Endothelial cell of umbilical vein (primary cell): ENCODE measurements around the gene CLCN6. TPM values are rescaled to one million over a fixed set of nuclear protein-coding genes. Genes with fewer than 3 reads are reported as not detected.

Experiments
- BruUV-seq: library from RNA; stranded (reverse); fragments of 400-500 nt; replicated peaks from 2 replicates; lab custom pipeline; 2021; lab: Mats Ljungman, UMichigan
- CTCF ChIA-PET: fragments of 300-600, 350-600 bp; sonication (Branson Sonifier 250); formaldehyde crosslinking; loops from one replicate; lab custom pipeline; 2021; ENCODE audit warnings: antibody characterized with exemption, inconsistent platforms; lab: Charles Lee
- POLR2A ChIA-PET: fragments of 300-600, 350-600 bp; sonication (Branson Sonifier 250); formaldehyde crosslinking; loops from one replicate; lab custom pipeline; 2021; ENCODE audit warnings: antibody characterized with exemption, inconsistent platforms; lab: Charles Lee
- DNase-seq: peaks from one replicate; pipeline ENCODE4 v3.0.0-alpha.2; 2011; ENCODE audit warnings: low read depth, low spot score
- FAIRE-seq: peaks from 2 replicates; lab custom pipeline; 2011; peaks lifted over from hg19 to GRCh38; lab: Jason Lieb, UNC
- H2AFZ ChIP-seq: 2 replicates; pipeline ENCODE4 v1.6.0; 2012; ENCODE audit warnings: low read depth, low read length, control low read depth, inconsistent platforms
- H3K27ac ChIP-seq: 2 replicates; pipeline ENCODE4 v1.5.1; 2011; ENCODE audit warnings: low read depth, mild to moderate bottlenecking, control low read depth, low read length, moderate library complexity; ENCODE audit not compliant: insufficient read depth
- H3K27me3 ChIP-seq, 2 experiments: 2 replicates each; pipeline versions ENCODE4 v1.6.0 to v1.6.1; 2011; ENCODE audit warnings: low read length in 2 of 2, mixed read lengths in 1 of 2; ENCODE audit not compliant: control insufficient read depth in 2 of 2, insufficient read depth in 2 of 2
- H3K36me3 ChIP-seq, 2 experiments: 2 replicates in 1 of 2; 3 replicates in 1 of 2; pipeline ENCODE4 v1.5.1; 2011; ENCODE audit warnings: low read length in 2 of 2, mild to moderate bottlenecking in 1 of 2, moderate library complexity in 1 of 2; ENCODE audit not compliant: control insufficient read depth in 2 of 2, insufficient read depth in 2 of 2; ENCODE audit errors: extremely low read depth in 1 of 2
- H3K4me1 ChIP-seq: 3 replicates; pipeline ENCODE4 v1.5.1; 2011; ENCODE audit warnings: mild to moderate bottlenecking, low read length; ENCODE audit not compliant: control insufficient read depth, insufficient read depth; ENCODE audit errors: extremely low read depth
- H3K4me2 ChIP-seq: 2 replicates; pipeline ENCODE4 v1.6.1; 2011; ENCODE audit warnings: low read length, control low read depth, mixed read lengths; ENCODE audit not compliant: insufficient read depth
- H3K4me3 ChIP-seq, 3 experiments: fragments of 200-600 bp in 1 of 3; sonication (generic), shearing (Covaris generic) in 1 of 3; replicated peaks in 1 of 3; 2 replicates each; pipeline ENCODE4 v1.5.1; 2011 to 2016; ENCODE audit warnings: control low read depth in 3 of 3, low read length in 3 of 3, mild to moderate bottlenecking in 2 of 3, inconsistent platforms in 1 of 3, low read depth in 1 of 3, moderate library complexity in 1 of 3; ENCODE audit not compliant: insufficient read depth in 1 of 3
- H3K79me2 ChIP-seq: 2 replicates; pipeline ENCODE4 v1.6.0; 2012; ENCODE audit warnings: low read length, inconsistent platforms; ENCODE audit not compliant: control insufficient read depth, insufficient read depth
- H3K9ac ChIP-seq: replicated peaks from 2 replicates; pipeline ENCODE3; 2011; ENCODE audit warnings: low read length, control low read depth; ENCODE audit not compliant: insufficient read depth; ENCODE audit errors: extremely low read depth
- H3K9me1 ChIP-seq: replicated peaks from 3 replicates; pipeline ENCODE4 v1.6.0; 2011; ENCODE audit warnings: mild to moderate bottlenecking, low read length; ENCODE audit not compliant: control insufficient read depth, insufficient read depth; ENCODE audit errors: extremely low read depth
- H3K9me3 ChIP-seq: replicated peaks from 2 replicates; pipeline ENCODE4 v1.5.1; 2012; ENCODE audit warnings: low read length, inconsistent platforms; ENCODE audit not compliant: control insufficient read depth, insufficient read depth
- H4K20me1 ChIP-seq: replicated peaks from 2 replicates; pipeline ENCODE3; 2011; ENCODE audit warnings: mild to moderate bottlenecking, low read length; ENCODE audit not compliant: control insufficient read depth, insufficient read depth; ENCODE audit errors: extremely low read depth
- EZH2 ChIP-seq: IDR thresholded peaks from 2 replicates; pipeline ENCODE4 v1.6.1; 2012; ENCODE audit warnings: borderline replicate concordance, low read depth, mild to moderate bottlenecking, moderate library complexity, low read length, inconsistent platforms; ENCODE audit not compliant: severe bottlenecking
- FOS ChIP-seq: IDR thresholded peaks from 2 replicates; pipeline ENCODE4 v1.6.1; 2011; ENCODE audit warnings: mild to moderate bottlenecking, low read length, moderate library complexity, borderline replicate concordance; ENCODE audit not compliant: insufficient read depth
- GATA2 ChIP-seq: IDR thresholded peaks from 2 replicates; pipeline ENCODE4 v1.7.0; 2011; ENCODE audit warnings: low read depth, mild to moderate bottlenecking, moderate library complexity, mixed read lengths, low read length; ENCODE audit not compliant: insufficient read length, insufficient read depth
- JUN ChIP-seq: IDR thresholded peaks from 2 replicates; pipeline ENCODE4 v1.6.1; 2011; ENCODE audit warnings: borderline replicate concordance, low read depth; ENCODE audit not compliant: insufficient read length, insufficient read depth
- MYC ChIP-seq: IDR thresholded peaks from one replicate; pipeline ENCODE4 v1.6.1; 2011; ENCODE audit warnings: mild to moderate bottlenecking, low read depth, low read length
- POLR2A ChIP-seq: IDR thresholded peaks from 2 replicates; pipeline ENCODE4 v1.6.1; 2012; ENCODE audit warnings: low read depth, mild to moderate bottlenecking, control low read depth, low read length
- POLR2AphosphoS5 ChIP-seq: IDR thresholded peaks from 2 replicates; pipeline ENCODE4 v1.6.1; 2012; ENCODE audit warnings: low read depth, mild to moderate bottlenecking, control low read depth, low read length, moderate library complexity; ENCODE audit not compliant: insufficient read depth
- dilution Hi-C: fragments of 300-500 bp; cut with MboI; formaldehyde crosslinking; loops from one replicate; pipeline ENCODE4 v1.15.0; 2019; ENCODE audit warnings: low sequenced_read_pairs; ENCODE audit not compliant: extremely low pct_ligation_motif_present
- intact Hi-C: fragments of 100-400 bp; cut with micrococcal nuclease; formaldehyde crosslinking; loops from one replicate; pipeline ENCODE4 v1.10.0; 2022
- polyA plus RNA-seq, 4 experiments: library from polyadenylated mRNA; depleted of rRNA in 3 of 4; stranded (reverse) in 3 of 4; unstranded in 1 of 4; fragments of >200 nt; gene quantifications; 2 replicates each; pipeline versions ENCODE4 v1.2.1 to v1.2.3, GENCODE V29; 2011 to 2012; ENCODE audit warnings: missing spikeins in 1 of 4
- total RNA-seq: library from RNA; stranded (reverse); gene quantifications from 2 replicates; pipeline ENCODE4 v1.2.3, GENCODE V29; 2021
- TF ChIP-seq, protein P1 (sequence below): IDR thresholded peaks from 2 replicates; pipeline ENCODE4 v1.6.1; 2011; ENCODE audit not compliant: insufficient read depth, insufficient read length
- TF ChIP-seq, protein P2 (sequence below), 2 donors: IDR thresholded peaks; 1 replicate in 1 of 2; 2 replicates in 1 of 2; pipeline ENCODE4 v1.5.1; 2011; ENCODE audit warnings: low read length in 2 of 2, mild to moderate bottlenecking in 2 of 2, moderate library complexity in 2 of 2, control low read depth in 1 of 2, inconsistent platforms in 1 of 2, low read depth in 1 of 2; ENCODE audit not compliant: insufficient read depth in 1 of 2; ENCODE audit errors: extremely low read depth in 1 of 2

Gene CLCN6
- total and polyA plus RNA-seq, 2 donors (not counting 3 experiments of a cell fraction or from before 2014, with no cell fraction given), result 20.4 to 41.2 TPM

GRCh38 chr1:11802616-11802972 lies 3.4 kb upstream of the CLCN6 start:
- POLR2A ChIA-PET, result interaction anchor here (1.6 kb wide), 1 partner anchor 106 kb away, joined by 9 read pairs; no protein-coding TSS in a partner anchor
- peak overlapping the region; percentile 9 for H3K27ac ChIP-seq

More at GRCh38 chr1:11802616-11802972, 3.4 kb upstream of the CLCN6 start:
- H3K9ac ChIP-seq, result peak overlapping the region; percentile 9
- no peaks in the 10 kb centered on the region for H3K9me1 ChIP-seq
- no TSS peak for BruUV-seq
- H3K36me3 ChIP-seq, result peaks cover 5 to 11% of the 10 kb centered on the region in 2 experiments
- intact Hi-C loops (loop anchor here (2.0 to 10.0 kb wide), 2 partner anchors 66 to 528 kb away; partner anchors contain the start of genes AGTRAP and UBIAD1), dilution Hi-C loops (no loop called here)
- no peak for TF ChIP-seq GATA2
- no peak for TF ChIP-seq POLR2A
- TF ChIP-seq POLR2AphosphoS5, result no peak
- no peak for TF ChIP-seq FOS
- no peak for TF ChIP-seq JUN
- TF ChIP-seq, protein P1, sequence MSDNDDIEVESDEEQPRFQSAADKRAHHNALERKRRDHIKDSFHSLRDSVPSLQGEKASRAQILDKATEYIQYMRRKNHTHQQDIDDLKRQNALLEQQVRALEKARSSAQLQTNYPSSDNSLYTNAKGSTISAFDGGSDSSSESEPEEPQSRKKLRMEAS, result no peak
- TF ChIP-seq MYC, result no peak
- no peak for TF ChIP-seq EZH2
- TF ChIP-seq, protein P2, sequence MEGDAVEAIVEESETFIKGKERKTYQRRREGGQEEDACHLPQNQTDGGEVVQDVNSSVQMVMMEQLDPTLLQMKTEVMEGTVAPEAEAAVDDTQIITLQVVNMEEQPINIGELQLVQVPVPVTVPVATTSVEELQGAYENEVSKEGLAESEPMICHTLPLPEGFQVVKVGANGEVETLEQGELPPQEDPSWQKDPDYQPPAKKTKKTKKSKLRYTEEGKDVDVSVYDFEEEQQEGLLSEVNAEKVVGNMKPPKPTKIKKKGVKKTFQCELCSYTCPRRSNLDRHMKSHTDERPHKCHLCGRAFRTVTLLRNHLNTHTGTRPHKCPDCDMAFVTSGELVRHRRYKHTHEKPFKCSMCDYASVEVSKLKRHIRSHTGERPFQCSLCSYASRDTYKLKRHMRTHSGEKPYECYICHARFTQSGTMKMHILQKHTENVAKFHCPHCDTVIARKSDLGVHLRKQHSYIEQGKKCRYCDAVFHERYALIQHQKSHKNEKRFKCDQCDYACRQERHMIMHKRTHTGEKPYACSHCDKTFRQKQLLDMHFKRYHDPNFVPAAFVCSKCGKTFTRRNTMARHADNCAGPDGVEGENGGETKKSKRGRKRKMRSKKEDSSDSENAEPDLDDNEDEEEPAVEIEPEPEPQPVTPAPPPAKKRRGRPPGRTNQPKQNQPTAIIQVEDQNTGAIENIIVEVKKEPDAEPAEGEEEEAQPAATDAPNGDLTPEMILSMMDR (IDR thresholded peaks at IDR 0.05; ENCODE audit: extremely low read depth in 1 of 2, insufficient read depth in 1 of 2, low read depth in 1 of 2, low read length in 2 of 2), result no peak
- FAIRE-seq (peak; percentile 79), DNase-seq (peak; percentile 38)
- H2AFZ ChIP-seq, result peak overlapping the region; percentile 53
- H3K4me1 ChIP-seq, result peaks cover 56% of the 10 kb centered on the region
- CTCF ChIA-PET, result interaction anchor here (1.0 to 3.1 kb wide), 5 partner anchors 14 to 139 kb away, joined by 3 to 20 read pairs (median 7); partner anchors contain the start of gene FBXO6
- no peaks in the 10 kb centered on the region for H3K9me3 ChIP-seq
- peak overlapping the region; percentile 3 to 77 (median 63) for H3K4me3 ChIP-seq
- H3K79me2 ChIP-seq, result peaks cover 18% of the 10 kb centered on the region
- H3K4me2 ChIP-seq, result peak overlapping the region; percentile 95
- no peaks in the 10 kb centered on the region for H3K27me3 ChIP-seq
- H4K20me1 ChIP-seq, result no peaks in the 10 kb centered on the region
